ENCODE results near the gene DEPDC5.

DEPDC5 gene

DNA sequence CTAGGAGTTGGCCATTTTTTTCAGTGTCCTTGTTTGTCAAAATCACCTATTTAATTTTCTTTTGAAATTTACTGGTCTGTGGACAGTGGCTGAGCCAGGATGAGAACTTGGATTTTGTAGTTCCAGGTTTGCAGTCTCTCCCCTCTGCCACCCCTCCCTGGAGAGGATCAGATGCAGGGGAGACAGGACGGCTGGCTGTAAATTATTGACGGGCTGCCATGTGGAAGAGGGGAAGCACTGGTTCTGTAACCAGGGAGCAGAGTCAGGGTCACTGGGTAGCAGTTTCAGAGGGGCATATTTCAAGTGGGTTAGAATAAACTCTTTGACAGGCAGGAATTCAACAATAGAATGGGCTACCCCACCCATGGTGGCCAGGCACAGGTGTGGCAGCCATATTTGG, 169.9 kb downstream of the DEPDC5 start:
- TF ChIP-seq, protein P1, sequence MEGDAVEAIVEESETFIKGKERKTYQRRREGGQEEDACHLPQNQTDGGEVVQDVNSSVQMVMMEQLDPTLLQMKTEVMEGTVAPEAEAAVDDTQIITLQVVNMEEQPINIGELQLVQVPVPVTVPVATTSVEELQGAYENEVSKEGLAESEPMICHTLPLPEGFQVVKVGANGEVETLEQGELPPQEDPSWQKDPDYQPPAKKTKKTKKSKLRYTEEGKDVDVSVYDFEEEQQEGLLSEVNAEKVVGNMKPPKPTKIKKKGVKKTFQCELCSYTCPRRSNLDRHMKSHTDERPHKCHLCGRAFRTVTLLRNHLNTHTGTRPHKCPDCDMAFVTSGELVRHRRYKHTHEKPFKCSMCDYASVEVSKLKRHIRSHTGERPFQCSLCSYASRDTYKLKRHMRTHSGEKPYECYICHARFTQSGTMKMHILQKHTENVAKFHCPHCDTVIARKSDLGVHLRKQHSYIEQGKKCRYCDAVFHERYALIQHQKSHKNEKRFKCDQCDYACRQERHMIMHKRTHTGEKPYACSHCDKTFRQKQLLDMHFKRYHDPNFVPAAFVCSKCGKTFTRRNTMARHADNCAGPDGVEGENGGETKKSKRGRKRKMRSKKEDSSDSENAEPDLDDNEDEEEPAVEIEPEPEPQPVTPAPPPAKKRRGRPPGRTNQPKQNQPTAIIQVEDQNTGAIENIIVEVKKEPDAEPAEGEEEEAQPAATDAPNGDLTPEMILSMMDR (IDR thresholded peaks at IDR 0.05; ENCODE audit: control extremely low read depth, extremely low read depth, low read depth, missing control alignments), result no peak
- DNase-seq (ENCODE audit: extremely low spot score), result no peak
- POLR2A ChIA-PET, result no interaction called here
- CTCF ChIA-PET, result interaction anchor here (1.0 to 1.4 kb wide), 3 partner anchors 8 to 11 kb away, joined by 3 to 4 read pairs (median 3); no protein-coding TSS in a partner anchor

DNA sequence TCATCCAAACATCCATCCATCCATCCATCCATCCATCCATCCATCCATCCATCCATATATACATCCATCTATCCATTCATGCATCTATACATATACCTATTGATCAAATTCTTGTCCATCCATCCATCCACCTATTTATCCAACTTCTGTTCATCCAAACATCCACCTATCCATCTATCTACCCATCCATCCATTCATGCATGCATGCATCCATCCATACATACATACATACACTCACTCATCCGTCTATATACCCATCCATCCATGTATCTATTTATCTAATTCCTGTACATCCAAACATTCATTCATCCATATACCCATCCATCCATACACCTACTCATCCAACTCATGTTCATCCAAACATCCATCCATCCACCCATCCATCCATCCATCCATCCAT, 171.2 kb downstream of the DEPDC5 start:
- ChIA-PET POLR2A (no interaction called here), CTCF (no interaction called here)
- DNase-seq (ENCODE audit: extremely low spot score), result no peak
- TF ChIP-seq, protein P1 (IDR thresholded peaks at IDR 0.05; ENCODE audit: control extremely low read depth, extremely low read depth, low read depth, missing control alignments), result no peak

DNA sequence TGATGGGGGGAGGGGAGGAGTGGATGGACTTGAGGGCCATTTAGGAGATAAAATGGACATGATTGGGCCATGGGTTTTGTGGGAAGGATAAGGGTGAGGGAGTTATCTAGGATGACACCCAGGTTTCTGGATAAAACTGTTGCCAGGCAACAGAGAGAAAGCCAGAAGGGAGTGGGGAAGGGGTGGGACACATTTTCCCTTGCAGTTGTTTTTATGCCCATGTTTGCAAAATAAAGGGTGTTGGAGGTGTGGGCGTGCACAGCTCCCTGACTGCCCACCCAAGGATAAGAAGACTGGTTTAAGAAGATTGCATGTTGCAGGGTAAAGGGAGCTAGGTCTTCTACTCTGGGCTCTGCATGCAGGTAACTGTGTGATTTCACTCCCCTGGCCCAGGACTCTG, 172.2 kb downstream of the DEPDC5 start:
- TF ChIP-seq, protein P1 (IDR thresholded peaks at IDR 0.05; ENCODE audit: control extremely low read depth, extremely low read depth, low read depth, missing control alignments), result no peak
- ChIA-PET POLR2A (no interaction called here), CTCF (no interaction called here)
- DNase-seq (ENCODE audit: extremely low spot score), result no peak

DNA sequence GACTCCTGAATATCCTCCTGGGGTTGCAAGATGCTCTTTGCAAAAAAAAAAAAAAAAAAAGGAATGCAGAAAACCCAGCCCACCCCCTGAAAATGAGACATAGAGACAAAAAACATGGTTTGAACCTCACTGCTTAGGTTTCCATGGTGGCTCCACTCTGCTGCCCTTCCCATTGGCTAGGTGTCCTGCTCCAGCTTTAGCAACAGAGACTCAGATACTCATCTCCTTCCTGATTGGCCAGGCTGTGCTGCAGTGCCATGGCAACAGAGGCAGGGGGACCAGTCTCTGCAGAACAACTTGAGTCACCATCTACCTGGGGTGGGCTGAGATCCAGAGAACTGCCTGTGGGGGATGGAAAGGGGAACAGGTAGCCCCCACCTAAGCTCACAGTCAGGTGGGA, 173.2 kb downstream of the DEPDC5 start:
- TF ChIP-seq, protein P1 (IDR thresholded peaks at IDR 0.05; ENCODE audit: control extremely low read depth, extremely low read depth, low read depth, missing control alignments), result no peak
- DNase-seq (ENCODE audit: extremely low spot score), result no peak
- CTCF ChIA-PET, result interaction anchor here (1.4 kb wide), 1 partner anchor 8 kb away, joined by 5 read pairs; no protein-coding TSS in a partner anchor
- POLR2A ChIA-PET, result no interaction called here

DNA sequence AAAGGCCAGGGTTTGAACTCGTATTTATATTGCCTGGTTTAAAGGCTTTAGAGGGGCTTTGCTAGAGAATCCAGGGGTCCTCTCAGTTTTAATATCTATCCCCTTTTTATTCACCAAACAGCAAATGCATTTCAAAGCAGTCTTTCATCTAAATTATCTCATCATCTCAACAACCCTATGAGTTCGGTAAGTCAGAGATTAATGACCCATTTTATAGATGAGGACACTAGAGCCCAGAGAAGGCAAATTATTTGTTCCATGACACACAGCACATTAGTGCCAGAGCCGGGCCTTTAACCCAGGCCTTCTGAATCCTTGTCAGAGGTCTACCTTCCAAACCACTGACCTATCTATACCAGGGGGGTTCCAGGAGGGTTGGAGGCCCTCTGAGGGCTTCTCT, 173.7 kb downstream of the DEPDC5 start:
- no peak for DNase-seq (ENCODE audit: extremely low spot score)
- ChIA-PET CTCF (interaction anchor here (1.4 kb wide), 1 partner anchor 9 kb away, joined by 5 read pairs; no protein-coding TSS in a partner anchor), POLR2A (no interaction called here)
- TF ChIP-seq, protein P1 (IDR thresholded peaks at IDR 0.05; ENCODE audit: control extremely low read depth, extremely low read depth, low read depth, missing control alignments), result no peak

DNA sequence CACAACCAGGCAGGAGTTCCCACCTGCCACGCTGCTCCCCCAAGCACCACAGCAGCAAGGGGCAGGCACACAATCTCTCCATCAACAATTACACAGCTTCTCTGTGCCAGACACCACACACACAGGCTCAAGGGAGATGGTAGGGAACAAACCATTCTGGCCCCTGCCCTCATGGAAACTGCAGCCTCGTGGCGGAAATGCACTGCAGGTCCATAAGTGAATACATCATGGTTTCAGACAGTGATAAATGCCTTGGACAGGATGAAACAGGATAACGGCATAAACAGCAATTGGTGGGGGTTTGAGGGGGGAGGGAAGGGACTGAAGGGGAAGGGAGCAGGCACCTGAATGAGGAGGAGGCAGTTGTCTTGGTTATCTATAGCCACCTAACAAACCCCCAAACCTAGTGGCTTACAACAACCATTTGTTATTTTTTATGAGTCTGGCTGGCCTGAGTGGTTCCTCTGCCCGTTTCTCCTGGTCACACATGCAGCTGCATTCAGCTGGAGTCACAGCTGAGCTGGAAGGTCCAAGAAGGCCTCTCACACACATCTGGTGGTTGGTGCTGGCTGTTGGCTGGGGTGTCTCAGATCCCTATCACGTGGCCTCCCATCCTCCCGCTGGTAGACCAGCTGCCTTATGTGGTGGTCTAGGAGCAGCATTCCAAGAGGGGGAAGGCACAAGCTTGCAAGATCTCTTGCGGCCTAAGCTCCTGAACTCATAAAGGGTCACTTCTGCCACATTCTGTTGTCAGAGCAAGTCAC, 175.5 kb downstream of the DEPDC5 start:
- CTCF ChIA-PET, result no interaction called here
- TF ChIP-seq, protein P1 (IDR thresholded peaks at IDR 0.05; ENCODE audit: control extremely low read depth, extremely low read depth, low read depth, missing control alignments), result no peak

More for the DNA sequence above, 175.5 kb downstream of the DEPDC5 start:
- POLR2A ChIA-PET, result no interaction called here
- DNase-seq (ENCODE audit: extremely low spot score), result no peak
